ENCODE data around the gene QRICH1. TPM values are rescaled to one million over a fixed set of nuclear protein-coding genes. Genes with fewer than 3 reads are reported as not detected.

Gene QRICH1
- total and polyA plus RNA-seq, 2 of the 4 experiments (the other 2 are of a cell fraction): 62.7 to 77.3 TPM

- H3K56ac ChIP-seq (ENCODE audit: extremely low read depth, insufficient read depth, low read length): no peak overlapping the region
- DNase-seq (no peak), ATAC-seq (ENCODE audit: low read depth) (no peak)
- H2AK5ac ChIP-seq (ENCODE audit: low read depth, low read length): no peak overlapping the region
- intact Hi-C loops (cut with micrococcal nuclease) (no loop called here), dilution Hi-C loops (cut with HindIII; ENCODE audit: low sequenced_read_pairs, unreplicated experiment) (no loop called here), in situ Hi-C loops (cut with MboI; ENCODE audit: low sequenced_read_pairs) (no loop called here)
- no peak overlapping the region for H4K8ac ChIP-seq (ENCODE audit: low read depth in 2 of 2, low read length in 2 of 2)
- H2BK120ac ChIP-seq (ENCODE audit: low read depth, low read length): no peak overlapping the region
- no peak overlapping the region for H3K14ac ChIP-seq (replicated peaks; ENCODE audit: low read depth, low read length)
- POLR2A ChIA-PET (ENCODE audit: unreplicated experiment): no interaction called here
- H3K23ac ChIP-seq (ENCODE audit: low read depth, low read length): no peak overlapping the region
- H3K18ac ChIP-seq (ENCODE audit: low read depth, low read length): no peak overlapping the region
- peaks cover 26 to 28% of the 10 kb centered on the region in 2 experiments for H3K79me1 ChIP-seq (ENCODE audit: low read depth in 1 of 2, low read length in 2 of 2)
- no peak overlapping the region for H2AK9ac ChIP-seq (replicated peaks; ENCODE audit: low read depth, low read length, poor library complexity)
- no peak overlapping the region for H3K4me2 ChIP-seq (ENCODE audit: low read depth, low read length)
- 63% methylated on average over 2 of the region's 7 CpGs; no CpG with 5 or more reads in 1 of the 2 experiments for WGBS, 2 experiments (ENCODE audit: extremely low coverage in 2 of 2, insufficient read length in 1 of 2)
- no peak for TF ChIP-seq USF2 (IDR thresholded peaks at IDR 0.05; ENCODE audit: low read depth, low read length)
- TF ChIP-seq SMC3 (IDR thresholded peaks at IDR 0.05; ENCODE audit: low read depth, low read length): no peak
- TF ChIP-seq CEBPB (IDR thresholded peaks at IDR 0.05; ENCODE audit: low read depth, low read length): no peak
- TF ChIP-seq NFE2L2 (IDR thresholded peaks at IDR 0.05; ENCODE audit: low read depth, low read length): no peak
- TF ChIP-seq ELK1 (IDR thresholded peaks at IDR 0.05; ENCODE audit: borderline replicate concordance, low read depth, low read length): no peak
- TF ChIP-seq BHLHE40 (IDR thresholded peaks at IDR 0.05; ENCODE audit: low read depth, low read length): no peak
- TF ChIP-seq RAD21 (IDR thresholded peaks at IDR 0.05; ENCODE audit: low read length): no peak
- no peak for TF ChIP-seq MAFK (IDR thresholded peaks at IDR 0.05; ENCODE audit: low read depth, low read length)
- TF ChIP-seq FOS (IDR thresholded peaks at IDR 0.05; ENCODE audit: low read depth, low read length): no peak
- no peak for TF ChIP-seq MXI1 (IDR thresholded peaks at IDR 0.05; ENCODE audit: borderline replicate concordance, low read depth, low read length)
- TF ChIP-seq CTCF (conservative IDR thresholded peaks at IDR 0.05; ENCODE audit: low read depth, low read length): no peak
- no peak for TF ChIP-seq MAZ (IDR thresholded peaks at IDR 0.05; ENCODE audit: borderline replicate concordance, low read depth, low read length)
- no peak for TF ChIP-seq RCOR1 (IDR thresholded peaks at IDR 0.05; ENCODE audit: insufficient replicate concordance, low read length)
- no peak for TF ChIP-seq CHD1 (IDR thresholded peaks at IDR 0.05; ENCODE audit: low read depth, low read length)
- no peak for TF ChIP-seq POLR2A (IDR thresholded peaks at IDR 0.05; ENCODE audit: low read depth, low read length)
- no peak overlapping the region for H2AFZ ChIP-seq (replicated peaks; ENCODE audit: low read length, poor library complexity)
- peaks cover 5% of the 10 kb centered on the region for H3K4me1 ChIP-seq (ENCODE audit: control insufficient read depth, insufficient read depth, low read length)
- no peak overlapping the region for H3K4ac ChIP-seq (ENCODE audit: low read depth, low read length)
- H3K27ac ChIP-seq (ENCODE audit: insufficient read depth, low read length): no peak overlapping the region
- no peak overlapping the region for H2BK20ac ChIP-seq (ENCODE audit: low read depth, low read length)
- no peaks in the 10 kb centered on the region for H3K9me1 ChIP-seq (ENCODE audit: insufficient read depth, low read length)
- no TSS peak for BruUV-seq (replicated peaks)
- no peaks in the 10 kb centered on the region for H3K9me3 ChIP-seq (ENCODE audit: control insufficient read depth, insufficient read depth, low read length)
- H3K27me3 ChIP-seq (ENCODE audit: control insufficient read depth, insufficient read depth, low read length): no peaks in the 10 kb centered on the region
- H3K36me3 ChIP-seq (ENCODE audit: control insufficient read depth, insufficient read depth, low read length): peaks cover 35% of the 10 kb centered on the region
- no peak overlapping the region for H3K9ac ChIP-seq (ENCODE audit: low read depth, low read length)
- H2BK5ac ChIP-seq (ENCODE audit: low read depth, low read length, poor library complexity, severe bottlenecking): no peak overlapping the region
- no peak overlapping the region for H3K4me3 ChIP-seq (ENCODE audit: insufficient read depth, low read depth, low read length)
- H2BK15ac ChIP-seq (ENCODE audit: low read depth, low read length): no peak overlapping the region
- no peak overlapping the region for H4K91ac ChIP-seq (ENCODE audit: insufficient read depth, low read depth, low read length)
- H4K20me1 ChIP-seq (ENCODE audit: insufficient read depth, low read length): no peaks in the 10 kb centered on the region
- H4K5ac ChIP-seq (ENCODE audit: low read depth, low read length): no peak overlapping the region
- CTCF ChIA-PET: no interaction called here
These were observed 108.0 kb downstream of the QRICH1 start for GRCh38 chr3:48985831-48986376.
